Umbilical cord (tissue), 2 donors: Measurements from ENCODE around the gene TGFA. TPM values are rescaled to one million over a fixed set of nuclear protein-coding genes. Genes with fewer than 3 reads are reported as not detected.
A peak's percentile ranks its signal among the peaks of the same experiment; 100 is the strongest.

Source experiments
- DNase-seq: peaks from one replicate; pipeline ENCODE4 v3.0.0-alpha.2; 2015; ENCODE audit warnings: low spot score
- total RNA-seq: library from RNA; depleted of rRNA; stranded (reverse); fragments of >200 nt; gene quantifications from one replicate; pipeline ENCODE4 v1.2.3, GENCODE V29; 2014; ENCODE audit warnings: low replicate concordance; ENCODE audit not compliant: insufficient read depth

The TGFA gene
- total RNA-seq, 1 donor from 2014 or later = 5.8 TPM

GRCh38 chr2:70420143-70420542, 133.5 kb downstream of the TGFA start:
- no peak for DNase-seq

- DNase-seq = no peak
These were observed 135.1 kb downstream of the TGFA start for GRCh38 chr2:70418514-70418913.

DNA sequence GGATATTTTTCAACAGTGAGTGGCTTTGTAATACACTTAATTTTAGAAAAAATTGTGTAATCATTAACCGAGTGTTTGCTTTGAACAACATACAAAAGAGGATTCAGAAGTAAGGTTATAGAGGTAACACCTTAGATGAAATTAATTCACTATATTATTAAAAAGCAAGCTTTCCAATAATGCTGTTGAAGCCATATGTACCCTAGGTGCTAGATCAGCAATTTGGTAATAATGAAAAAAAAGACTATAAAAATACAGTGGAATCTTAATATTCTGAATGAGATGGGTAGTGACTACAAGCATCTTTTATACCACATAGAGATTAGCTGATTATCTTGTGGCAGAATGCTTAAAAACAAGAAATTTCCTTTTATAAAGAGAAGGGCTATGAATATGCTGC, 136.6 kb downstream of the TGFA start:
- DNase-seq = no peak

DNA sequence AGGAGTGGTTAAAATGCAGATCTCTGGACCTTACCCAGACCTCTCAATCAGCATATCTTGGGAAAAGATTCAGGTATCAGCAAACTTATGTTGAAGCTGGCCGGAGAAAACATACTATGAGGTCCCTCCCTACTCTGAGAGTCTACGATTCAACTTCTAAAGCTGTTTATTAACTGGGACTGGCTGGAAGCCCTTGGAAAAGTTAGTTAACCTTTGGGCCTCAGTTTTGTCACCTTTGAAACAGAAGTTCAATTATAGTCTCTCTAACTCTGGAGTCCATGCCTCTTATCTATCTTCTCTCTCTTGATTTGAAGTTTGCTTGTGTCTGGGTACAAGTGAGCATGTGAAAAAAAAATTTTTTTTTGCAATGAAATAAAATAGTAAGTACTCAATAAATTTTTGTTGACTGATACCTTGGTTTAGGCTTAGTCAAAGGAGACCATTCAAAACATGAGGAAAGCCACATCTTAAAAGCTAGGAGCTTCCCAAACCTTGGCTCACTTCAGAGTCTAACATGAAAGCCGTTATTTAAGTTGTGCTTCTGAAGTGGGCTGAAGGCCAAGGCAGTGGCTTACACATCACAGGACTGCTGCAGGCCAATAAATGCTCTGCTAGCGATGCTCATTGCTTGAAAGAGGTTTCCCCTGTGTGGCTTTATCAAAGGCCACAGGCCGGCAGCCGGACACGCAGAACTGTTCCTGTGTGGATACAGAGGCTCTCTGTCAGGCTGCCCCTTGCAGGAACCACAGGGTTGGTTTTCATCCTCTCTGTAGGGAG, 141.1 kb downstream of the TGFA start:
- peak; percentile 75 for DNase-seq

DNA sequence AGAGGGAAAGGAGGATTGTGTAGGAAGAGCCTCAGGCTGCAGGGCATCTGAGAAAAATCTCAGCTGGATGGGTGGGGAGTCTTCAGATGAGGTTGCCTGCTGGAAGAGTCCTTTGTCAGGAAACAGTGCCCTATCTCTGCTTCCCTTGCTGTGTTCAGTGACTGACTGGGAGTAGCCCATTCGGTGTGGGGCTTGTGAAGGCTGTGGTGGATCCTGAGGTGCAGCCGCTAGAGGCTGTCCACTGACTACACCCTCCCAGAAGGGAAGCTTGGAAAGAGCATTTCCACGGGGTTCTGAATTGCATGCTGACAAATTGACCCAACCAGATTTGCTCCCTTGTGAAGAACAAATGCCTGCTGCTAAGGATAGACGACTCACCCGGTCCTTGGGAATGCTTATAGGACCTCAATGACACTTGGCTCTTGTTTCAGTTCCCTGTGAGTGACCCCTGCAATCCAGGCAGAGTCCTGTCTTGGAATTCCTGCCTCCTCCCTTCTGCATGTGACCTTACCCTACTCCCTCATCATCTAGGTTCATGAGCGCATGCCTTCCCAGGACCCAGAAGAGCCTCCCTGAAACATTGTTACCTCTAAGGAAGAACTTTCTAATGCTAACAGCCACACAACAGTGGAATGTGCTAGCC, 142.0 kb downstream of the TGFA start:
- no peak for DNase-seq

DNA sequence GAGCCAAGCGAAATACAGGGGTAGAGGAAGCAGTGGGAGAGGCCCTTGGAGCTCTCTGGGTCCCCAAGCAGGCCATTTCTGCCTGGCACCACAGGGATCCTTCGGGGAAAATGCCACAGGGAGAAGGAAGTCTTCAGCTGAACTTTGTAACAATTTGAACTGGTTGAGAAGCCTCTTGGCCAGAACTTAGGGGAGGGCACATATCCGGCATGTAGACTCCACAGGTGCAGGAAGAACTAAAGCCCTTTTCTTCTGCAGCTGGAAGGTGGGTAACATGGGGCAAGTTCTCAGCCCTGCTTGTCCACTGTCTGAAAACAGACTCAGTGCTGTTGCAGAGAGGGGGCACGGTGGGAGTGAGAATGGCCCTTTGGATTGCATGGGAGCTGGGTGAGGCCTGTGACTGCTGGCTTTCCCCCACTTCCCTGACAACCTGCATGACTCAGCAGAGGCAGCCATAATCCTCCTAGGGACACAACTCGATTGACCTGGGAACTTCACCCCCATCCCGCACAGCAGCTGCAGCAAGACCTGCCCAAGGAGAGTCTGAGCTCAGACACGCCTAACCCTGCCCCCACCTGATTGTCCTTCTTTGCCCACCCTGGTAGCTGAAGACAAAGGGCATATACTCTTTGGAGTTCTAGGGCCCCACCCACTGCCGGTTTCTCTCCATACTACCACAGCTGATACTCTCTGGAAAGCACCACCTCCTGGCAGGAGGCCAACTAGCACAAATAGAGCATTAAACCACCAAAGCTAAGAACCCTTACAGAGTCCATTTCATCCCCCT, 150.2 kb downstream of the TGFA start:
- DNase-seq = no peak

- DNase-seq = no peak
These were observed 153.1 kb downstream of the TGFA start for GRCh38 chr2:70400539-70400938.

DNA sequence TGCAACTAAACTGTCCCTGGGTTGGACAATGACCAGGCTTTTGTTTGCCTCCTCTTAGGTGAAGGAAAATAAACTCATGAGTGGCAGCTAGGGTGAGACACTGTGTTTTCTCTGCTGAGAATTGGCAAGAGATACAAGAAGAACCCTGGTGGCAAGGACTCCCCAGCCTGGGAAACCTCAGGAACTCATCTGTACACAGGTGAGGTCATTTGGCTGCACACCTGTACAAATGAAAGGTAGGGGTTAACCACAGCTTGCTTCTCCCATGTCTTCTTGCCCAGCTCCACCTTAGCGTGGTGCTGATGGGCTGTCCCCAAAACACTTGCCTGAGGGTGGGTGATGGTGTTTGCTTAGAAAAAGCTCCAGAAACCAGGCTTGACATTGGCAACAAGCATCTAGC, 154.6 kb downstream of the TGFA start:
- DNase-seq = no peak

Other genes with a start within 250 kb of the TGFA start
- gene ADD2, start 214.4 kb upstream of the TGFA start, total RNA-seq = 3.4 TPM
- gene FIGLA, start 236.8 kb upstream of the TGFA start, total RNA-seq = not detected